Sigmoid colon (tissue), 7 donors: ENCODE measurements around the gene FBXO10. TPM values are rescaled to one million over a fixed set of nuclear protein-coding genes. Genes with fewer than 3 reads are reported as not detected.

Source experiments
- DNase-seq: peaks from one replicate; pipeline ENCODE4 v3.0.0-alpha.2; 2019
- H3K27ac ChIP-seq, 4 donors: fragments of 200-600 bp; sonication (generic); one replicate each; pipeline ENCODE4 v1.5.1; 2016 to 2019; ENCODE audit warnings: mild to moderate bottlenecking in 1 of 4
- H3K27me3 ChIP-seq, 3 donors: fragments of 200-600 bp; sonication (generic); one replicate each; pipeline ENCODE4 v1.5.1; 2019; ENCODE audit warnings: mild to moderate bottlenecking in 1 of 3
- H3K36me3 ChIP-seq, 4 donors: fragments of 200-600 bp; sonication (generic); one replicate each; pipeline ENCODE4 v1.5.1; 2016 to 2019
- H3K4me1 ChIP-seq, 4 donors: fragments of 200-600 bp; sonication (generic); one replicate each; pipeline ENCODE4 v1.5.1; 2017 to 2019
- H3K4me3 ChIP-seq, 4 donors: fragments of 200-600 bp; sonication (generic); one replicate each; pipeline ENCODE4 v1.5.1; 2017 to 2019; ENCODE audit warnings: mild to moderate bottlenecking in 2 of 4, moderate library complexity in 1 of 4
- H3K9me3 ChIP-seq, 4 donors: fragments of 200-600 bp in 3 of 4; sonication (generic) in 3 of 4; one replicate each; pipeline versions ENCODE4 v1.5.1 to v1.6.1; 2013 to 2019
- CTCF ChIP-seq, 4 experiments: fragments of 450-650 bp in 3 of 4; fragments of 200-600 bp in 1 of 4; IDR thresholded peaks; one replicate each; pipeline ENCODE4 v1.5.1; 2016 to 2019; ENCODE audit warnings: antibody characterized with exemption in 4 of 4, mild to moderate bottlenecking in 3 of 4, moderate library complexity in 2 of 4
- EP300 ChIP-seq, 4 donors: sonication (generic); formaldehyde crosslinking; IDR thresholded peaks; one replicate each; pipeline ENCODE4 v1.6.1; 2017; ENCODE audit warnings: antibody characterized with exemption in 4 of 4
- POLR2A ChIP-seq, 2 donors: fragments of 450-650 bp; IDR thresholded peaks; one replicate each; pipeline ENCODE4 v1.6.1; 2016; ENCODE audit warnings: antibody characterized with exemption in 2 of 2, mild to moderate bottlenecking in 2 of 2, moderate library complexity in 2 of 2
- POLR2AphosphoS5 ChIP-seq, 4 donors: sonication (generic); formaldehyde crosslinking; IDR thresholded peaks; one replicate each; pipeline ENCODE4 v1.6.1; 2017; ENCODE audit warnings: antibody characterized with exemption in 4 of 4
- WGBS, 2 donors: extraction: QIAGEN DNeasy Blood & Tissue Kit; methylation state at CpG; one replicate each; pipeline ENCODE4 v1.1.7; 2013; 5-methylcytosine and 5-hydroxymethylcytosine counted together
- intact Hi-C: fragments of 100-400 bp; cut with DNase I; formaldehyde crosslinking; loops from one replicate; pipeline ENCODE4 v1.15.1; 2023
- polyA plus RNA-seq, 3 donors: library from polyadenylated mRNA; stranded (reverse); fragments of 200-250 nt; gene quantifications; one replicate each; pipeline ENCODE4 v1.2.3, GENCODE V29; 2013
- total RNA-seq, 4 donors: library from RNA; depleted of rRNA; stranded (reverse); fragments of >200 nt; gene quantifications; one replicate each; pipeline ENCODE4 v1.1.0, GENCODE V29; 2016
- donor health status: healthy with polysubstance abuse.
- donor health status: Bipolar disorder and iron deficiency.
- donor health status: healthy.

The FBXO10 gene
- total and polyA plus RNA-seq, 7 donors: 0.60 to 19.4 (median 14.8) TPM

DNA sequence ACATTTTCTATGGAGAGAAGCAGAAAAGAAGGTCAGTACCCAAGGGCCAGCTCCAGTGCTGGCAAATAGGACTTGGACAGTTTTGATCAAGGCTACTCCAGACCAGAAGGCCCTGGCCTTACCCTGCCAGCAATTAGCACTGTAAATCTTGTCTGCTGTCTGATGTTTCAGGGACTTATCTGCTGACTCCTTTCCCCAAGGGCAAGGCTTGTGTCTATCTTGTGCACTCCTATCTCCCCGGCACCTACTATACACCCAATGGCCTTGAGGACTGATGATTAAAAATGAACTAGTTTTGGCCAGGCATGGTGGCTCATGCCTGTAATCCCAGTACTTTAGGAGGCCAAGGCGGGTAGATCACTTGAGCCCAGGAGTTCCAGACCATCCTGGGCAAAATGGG is 53.2 kb downstream of the FBXO10 start:
- no peak for DNase-seq
- 94% methylated on average over 2 of the region's 2 CpGs for WGBS, 2 donors
- H3K4me3 ChIP-seq: no peak overlapping the region
- H3K4me1 ChIP-seq: no peaks in the 10 kb centered on the region
- no peak for TF ChIP-seq EP300 (IDR thresholded peaks at IDR 0.05)
- no peak for TF ChIP-seq CTCF (IDR thresholded peaks at IDR 0.05)
- no peak for TF ChIP-seq POLR2A (IDR thresholded peaks at IDR 0.05)
- TF ChIP-seq POLR2AphosphoS5 (IDR thresholded peaks at IDR 0.05): no peak
- intact Hi-C loops: no loop called here
- H3K36me3 ChIP-seq: peaks cover 20 to 88% (median 52%) of the 10 kb centered on the region in 4 donors
- H3K27ac ChIP-seq: no peak overlapping the region
- H3K9me3 ChIP-seq: no peaks in the 10 kb centered on the region
- no peaks in the 10 kb centered on the region for H3K27me3 ChIP-seq

- intact Hi-C loops: no loop called here
- H3K4me1 ChIP-seq: no peaks in the 10 kb centered on the region
Measured at GRCh38 chr9:37521111-37521510, 55.1 kb downstream of the FBXO10 start.

DNA sequence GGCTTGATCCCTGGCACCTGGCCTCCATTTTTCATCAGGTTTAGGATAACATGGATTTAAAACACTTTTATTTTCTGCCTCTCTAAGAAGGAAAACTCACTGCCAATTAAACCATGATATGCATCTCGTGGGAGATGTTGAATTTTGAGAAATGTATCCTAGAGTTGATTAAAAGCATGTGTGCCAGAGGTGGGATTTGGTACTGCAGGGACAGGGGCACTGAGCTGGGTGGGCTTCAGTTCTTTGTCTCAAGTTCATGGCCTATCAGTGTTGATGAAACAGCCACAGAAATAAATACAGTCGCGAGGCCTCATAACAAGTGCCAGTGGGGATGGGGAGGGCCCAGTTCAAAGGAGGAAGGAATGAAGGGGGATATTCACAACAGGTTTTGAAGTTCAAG is 55.5 kb downstream of the FBXO10 start:
- TF ChIP-seq POLR2AphosphoS5 (IDR thresholded peaks at IDR 0.05) (no peak), POLR2A (IDR thresholded peaks at IDR 0.05) (no peak), EP300 (IDR thresholded peaks at IDR 0.05) (no peak), CTCF (IDR thresholded peaks at IDR 0.05) (no peak)
- WGBS, 2 donors: 93% methylated on average over 3 of the region's 3 CpGs
- Histone ChIP-seq H3K4me1 (no peaks in the 10 kb centered on the region), H3K27me3 (no peaks in the 10 kb centered on the region), H3K36me3 (peaks cover 20 to 82% (median 42%) of the 10 kb centered on the region in 4 donors), H3K27ac (no peak overlapping the region), H3K4me3 (no peak overlapping the region), H3K9me3 (no peaks in the 10 kb centered on the region)
- intact Hi-C loops: no loop called here
- no peak for DNase-seq

More at GRCh38 chr9:37521111-37521510, 55.1 kb downstream of the FBXO10 start:
- Histone ChIP-seq H3K36me3 (peaks cover 20 to 82% (median 46%) of the 10 kb centered on the region in 4 donors), H3K9me3 (no peaks in the 10 kb centered on the region), H3K27me3 (no peaks in the 10 kb centered on the region), H3K4me3 (no peak overlapping the region), H3K27ac (no peak overlapping the region)
- 95 to 96% methylated on average over 10 of the region's 10 CpGs for WGBS, 2 donors
- TF ChIP-seq CTCF (IDR thresholded peaks at IDR 0.05): no peak
- DNase-seq: no peak

GRCh38 chr9:37517923-37518322 is 58.3 kb downstream of the FBXO10 start:
- no peak for TF ChIP-seq CTCF (IDR thresholded peaks at IDR 0.05)
- TF ChIP-seq EP300 (IDR thresholded peaks at IDR 0.05): no peak
- TF ChIP-seq POLR2AphosphoS5 (IDR thresholded peaks at IDR 0.05): no peak
- TF ChIP-seq POLR2A (IDR thresholded peaks at IDR 0.05): no peak
- no peak overlapping the region for H3K27ac ChIP-seq
- intact Hi-C loops: no loop called here
- H3K27me3 ChIP-seq: no peaks in the 10 kb centered on the region
- H3K4me1 ChIP-seq: no peaks in the 10 kb centered on the region
- H3K9me3 ChIP-seq: no peaks in the 10 kb centered on the region
- H3K4me3 ChIP-seq: no peak overlapping the region
- H3K36me3 ChIP-seq: peaks cover 20 to 74% (median 28%) of the 10 kb centered on the region in 4 donors
- WGBS, 2 donors: 95 to 96% methylated on average over 13 of the region's 13 CpGs
- no peak for DNase-seq

DNA sequence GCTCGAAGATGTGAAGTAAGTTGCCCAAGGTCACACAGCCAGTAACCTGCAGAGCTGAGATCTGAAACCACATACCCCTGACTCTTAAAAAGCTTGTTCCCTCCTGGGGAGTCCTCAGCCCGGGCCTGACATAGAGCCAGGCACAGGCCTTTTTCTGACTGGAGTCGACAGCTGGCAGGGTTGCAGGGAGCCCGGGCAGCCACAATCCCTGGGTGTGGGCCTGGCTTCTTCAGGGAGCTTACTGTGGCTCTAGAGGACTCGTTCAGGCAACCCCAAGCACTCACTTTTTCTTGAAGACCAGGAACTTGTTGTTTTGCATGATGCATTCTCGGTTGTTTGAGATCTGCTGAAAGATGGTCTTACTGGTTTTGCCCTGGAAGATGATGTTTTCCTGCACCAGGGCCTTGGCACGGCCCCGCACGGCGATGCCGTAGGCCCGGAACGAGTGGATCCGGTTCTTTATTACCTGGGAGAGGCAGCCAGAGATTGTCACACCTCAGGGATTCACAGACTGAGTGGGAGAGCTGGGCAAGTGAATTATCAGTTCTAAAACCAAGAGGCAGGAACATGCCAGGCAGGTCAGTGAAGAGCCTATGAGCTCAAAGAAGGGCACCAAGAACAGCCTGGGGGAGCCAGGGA is 60.4 kb downstream of the FBXO10 start:
- Histone ChIP-seq H3K9me3 (no peaks in the 10 kb centered on the region), H3K4me1 (no peaks in the 10 kb centered on the region), H3K27me3 (no peaks in the 10 kb centered on the region), H3K27ac (no peak overlapping the region), H3K4me3 (no peak overlapping the region), H3K36me3 (peaks cover 4 to 74% (median 18%) of the 10 kb centered on the region in 4 donors)
- no peak for TF ChIP-seq CTCF (IDR thresholded peaks at IDR 0.05)
- TF ChIP-seq POLR2A (IDR thresholded peaks at IDR 0.05): no peak
- TF ChIP-seq EP300 (IDR thresholded peaks at IDR 0.05): no peak
- TF ChIP-seq POLR2AphosphoS5 (IDR thresholded peaks at IDR 0.05): no peak
- 89 to 93% methylated on average over 14 of the region's 14 CpGs for WGBS, 2 donors
- intact Hi-C loops: no loop called here
- no peak for DNase-seq
